MG63 (cell line): ENCODE data around the gene MCEE. TPM values are rescaled to one million over a fixed set of nuclear protein-coding genes. Genes with fewer than 3 reads are reported as not detected.
A peak's percentile ranks its signal among the peaks of the same experiment; 100 is the strongest.

Experiments
- DNase-seq: peaks from one replicate; pipeline ENCODE4 v3.0.0-alpha.2; 2020
- H3K27me3 ChIP-seq: fragments of 250-450 bp; sonication (Bioruptor Pico); 2 replicates; pipeline ENCODE4 v1.5.1; 2020; ENCODE audit warnings: mild to moderate bottlenecking, moderate library complexity
- H3K36me3 ChIP-seq: fragments of 250-450 bp; sonication (Bioruptor Pico); 2 replicates; pipeline ENCODE4 v1.5.1; 2020; ENCODE audit warnings: mild to moderate bottlenecking, moderate library complexity
- H3K4me3 ChIP-seq: fragments of 250-450 bp; sonication (Bioruptor Pico); 2 replicates; pipeline ENCODE4 v1.5.1; 2020; ENCODE audit warnings: mild to moderate bottlenecking, moderate library complexity
- H3K9me3 ChIP-seq: fragments of 250-450 bp; sonication (Bioruptor Pico); 2 replicates; pipeline ENCODE4 v1.5.1; 2020; ENCODE audit warnings: mild to moderate bottlenecking, moderate library complexity
- total RNA-seq: library from RNA; depleted of rRNA; stranded (reverse); fragments of >200 nt; shearing (Covaris generic); gene quantifications from 2 replicates; pipeline ENCODE4 v1.2.3, GENCODE V29; 2014; ENCODE audit warnings: low replicate concordance; rRNA removed

The MCEE gene
- total RNA-seq, 1 experiment from 2014 or later: 13.0 TPM

- H3K9me3 ChIP-seq: no peaks in the 10 kb centered on the region
- no peak for DNase-seq
- no peaks in the 10 kb centered on the region; the same call in 1 of the 2 replicates for H3K36me3 ChIP-seq
- H3K27me3 ChIP-seq: no peaks in the 10 kb centered on the region
- peak overlapping the region; percentile 96 for H3K4me3 ChIP-seq
Measured at GRCh38 chr2:71069376-71069775, 60.7 kb downstream of the MCEE start.

- peak; percentile 94 for DNase-seq
- Histone ChIP-seq H3K9me3 (no peaks in the 10 kb centered on the region), H3K36me3 (no peaks in the 10 kb centered on the region; the same call in 1 of the 2 replicates), H3K27me3 (no peaks in the 10 kb centered on the region), H3K4me3 (peak within 1 kb of the TSS; percentile 96)
Measured at GRCh38 chr2:71068218-71069035, 61.6 kb downstream of the MCEE start, which contains the start of gene NAGK. Gene NAGK (plus strand): TSS chr2:71068648. CDS start chr2:71068684, 36 bp downstream.

GRCh38 chr2:71067567-71068217 is 62.3 kb downstream of the MCEE start:
- DNase-seq: peak; percentile 11
- Histone ChIP-seq H3K9me3 (no peaks in the 10 kb centered on the region), H3K36me3 (no peaks in the 10 kb centered on the region; the same call in 1 of the 2 replicates), H3K4me3 (peak overlapping the region; percentile 96), H3K27me3 (no peaks in the 10 kb centered on the region)

- Histone ChIP-seq H3K4me3 (no peak overlapping the region), H3K36me3 (no peaks in the 10 kb centered on the region; the same call in 1 of the 2 replicates), H3K27me3 (no peaks in the 10 kb centered on the region), H3K9me3 (no peaks in the 10 kb centered on the region)
- DNase-seq: no peak
Measured at GRCh38 chr2:71066856-71067255, 63.2 kb downstream of the MCEE start.

GRCh38 chr2:71064754-71065621 is 65.0 kb downstream of the MCEE start:
- no peaks in the 10 kb centered on the region for H3K36me3 ChIP-seq
- H3K4me3 ChIP-seq: no peak overlapping the region
- H3K27me3 ChIP-seq: no peaks in the 10 kb centered on the region
- DNase-seq: no peak
- H3K9me3 ChIP-seq: no peaks in the 10 kb centered on the region

GRCh38 chr2:71064110-71064611 is 65.9 kb downstream of the MCEE start:
- no peaks in the 10 kb centered on the region for H3K36me3 ChIP-seq
- H3K27me3 ChIP-seq: no peaks in the 10 kb centered on the region
- no peaks in the 10 kb centered on the region for H3K9me3 ChIP-seq
- DNase-seq: no peak
- no peak overlapping the region for H3K4me3 ChIP-seq

GRCh38 chr2:71063216-71063615 is 66.8 kb downstream of the MCEE start:
- no peaks in the 10 kb centered on the region for H3K36me3 ChIP-seq

GRCh38 chr2:71060871-71061270 is 69.2 kb downstream of the MCEE start:
- Histone ChIP-seq H3K36me3 (no peaks in the 10 kb centered on the region), H3K4me3 (no peak overlapping the region), H3K27me3 (no peaks in the 10 kb centered on the region), H3K9me3 (no peaks in the 10 kb centered on the region)
- peak; percentile 34 for DNase-seq

More at GRCh38 chr2:71063216-71063615, 66.8 kb downstream of the MCEE start:
- no peak for DNase-seq
- Histone ChIP-seq H3K4me3 (no peak overlapping the region), H3K9me3 (no peaks in the 10 kb centered on the region), H3K27me3 (no peaks in the 10 kb centered on the region)

- DNase-seq: no peak
- H3K9me3 ChIP-seq: no peaks in the 10 kb centered on the region
- H3K36me3 ChIP-seq: no peaks in the 10 kb centered on the region
- H3K4me3 ChIP-seq: no peak overlapping the region
- H3K27me3 ChIP-seq: no peaks in the 10 kb centered on the region
Measured at GRCh38 chr2:71060211-71060610, 69.8 kb downstream of the MCEE start.

Other genes starting within 250 kb of the MCEE start
- gene VAX2, start 229.7 kb downstream of the MCEE start, total RNA-seq: 1.9 TPM in 1 of 2 replicates, not detected in the other
- gene ATP6V1B1, start 194.3 kb downstream of the MCEE start, total RNA-seq: not detected in 2 replicates
- not detected in 2 replicates for gene ANKRD53, start 151.6 kb downstream of the MCEE start, total RNA-seq
- 39.8 and 78.4 TPM in 2 replicates for gene TEX261, start 135.4 kb downstream of the MCEE start, total RNA-seq
- 46.8 and 82.8 TPM in 2 replicates for gene NAGK, start 61.6 kb downstream of the MCEE start, total RNA-seq
- gene MPHOSPH10, start 405 bp upstream of the MCEE start, total RNA-seq: 12.5 and 44.0 TPM in 2 replicates
- gene PAIP2B, start 96.9 kb upstream of the MCEE start, total RNA-seq: 0.03 TPM in 1 of 2 replicates, not detected in the other
- gene ZNF638, start 201.6 kb upstream of the MCEE start, total RNA-seq: 40.0 and 48.4 TPM in 2 replicates